NT2/D1 (cell line): Measurements from ENCODE around the gene HPN.

Source experiments
- SUZ12 ChIP-seq: IDR thresholded peaks from 2 replicates; pipeline ENCODE4 v1.6.1; 2011; ENCODE audit not compliant: insufficient read length, insufficient read depth; ENCODE audit errors: extremely low read depth
- YY1 ChIP-seq: IDR thresholded peaks from 2 replicates; pipeline ENCODE4 v1.6.1; 2011; ENCODE audit not compliant: insufficient read length, insufficient read depth
- ZNF274 ChIP-seq: IDR thresholded peaks from 2 replicates; pipeline ENCODE4 v1.6.1; 2011; ENCODE audit warnings: mild to moderate bottlenecking, low read depth, low read length

GRCh38 chr19:35063940-35064818, 22.7 kb downstream of the HPN start:
- no peak for TF ChIP-seq YY1
- no peak for TF ChIP-seq ZNF274
- no peak for TF ChIP-seq SUZ12
